H1 (cell line): ENCODE results near the gene CASZ1. TPM values are rescaled to one million over a fixed set of nuclear protein-coding genes. Genes with fewer than 3 reads are reported as not detected.

Experiments
- ASH2L ChIP-seq: fragments of 200-600, 300-600 bp; sonication (generic); IDR thresholded peaks from one replicate; pipeline ENCODE4 v1.7.1; 2017; ENCODE audit warnings: low read length
- BACH1 ChIP-seq: IDR thresholded peaks from 2 replicates; pipeline ENCODE4 v1.6.1; 2012; ENCODE audit warnings: low read length, improper control_type of control experiment
- BRCA1 ChIP-seq: IDR thresholded peaks from 2 replicates; pipeline ENCODE4 v1.6.1; 2012; ENCODE audit warnings: low read depth, low read length, improper control_type of control experiment
- CHD7 ChIP-seq: fragments of 300-600 bp; sonication (generic); IDR thresholded peaks from 2 replicates; pipeline ENCODE4 v1.7.1; 2012; ENCODE audit warnings: low read length, moderate library complexity, mild to moderate bottlenecking, inconsistent platforms; ENCODE audit not compliant: insufficient replicate concordance
- JUND ChIP-seq: IDR thresholded peaks from 2 replicates; pipeline ENCODE4 v1.6.1; 2011; ENCODE audit warnings: mild to moderate bottlenecking, improper control_type of control experiment, low read length
- POU5F1 ChIP-seq: IDR thresholded peaks from 2 replicates; pipeline ENCODE4 v1.6.1; 2011; ENCODE audit warnings: low read depth, mild to moderate bottlenecking, low read length, moderate library complexity
- RNF2 ChIP-seq: fragments of 200-900, 300-1000 bp; sonication (generic); IDR thresholded peaks from 2 replicates; pipeline ENCODE4 v1.7.1; 2016; ENCODE audit warnings: borderline replicate concordance, low read depth, mild to moderate bottlenecking, antibody characterized with exemption, low read length; ENCODE audit not compliant: poor library complexity, severe bottlenecking; ENCODE audit errors: missing control alignments
- SAP30 ChIP-seq: fragments of 300-600 bp; sonication (generic); IDR thresholded peaks from 2 replicates; pipeline ENCODE4 v1.7.1; 2012; ENCODE audit warnings: low read length, moderate library complexity, mild to moderate bottlenecking, inconsistent platforms; ENCODE audit not compliant: insufficient read depth, insufficient replicate concordance
- SRF ChIP-seq: IDR thresholded peaks from 2 replicates; pipeline ENCODE4 v1.6.1; 2011; ENCODE audit warnings: mild to moderate bottlenecking, low read depth, low read length, moderate library complexity
- ZNF274 ChIP-seq: IDR thresholded peaks from 2 replicates; pipeline ENCODE4 v1.7.0; 2012; ENCODE audit warnings: low read length, borderline replicate concordance; ENCODE audit errors: extremely low read depth
- polyA plus RNA-seq, 7 experiments: library from polyadenylated mRNA; depleted of rRNA in 3 of 7; stranded (reverse) in 5 of 7; unstranded in 2 of 7; fragments of >200 nt in 5 of 7; fragments of 200-250 nt in 2 of 7; gene quantifications; 1 replicate in 5 of 7; 2 replicates in 1 of 7; 4 replicates in 1 of 7; pipeline versions ENCODE4 v1.2.1 to v1.2.3, GENCODE V29; 2011 to 2013; ENCODE audit warnings: missing spikeins in 2 of 7, mixed read lengths in 2 of 7
- total RNA-seq: library from RNA; stranded (reverse); fragmentation: NEBNext Ultra II Directional; extraction: Animal tissue kit (Norgen Biotek cat#: 25700); gene quantifications from 2 replicates; pipeline ENCODE4 v1.2.1, GENCODE V29; 2021

Gene CASZ1
- total and polyA plus RNA-seq, 2 of the 8 experiments (the other 6 are each of a cell fraction or from before 2014, with no cell fraction given): 4.4 to 7.7 TPM

GRCh38 chr1:10773851-10774614 lies 22.4 kb downstream of the CASZ1 start (continued):
- TF ChIP-seq CHD7: no peak
- no peak for TF ChIP-seq ASH2L
- TF ChIP-seq SRF: no peak
- TF ChIP-seq BACH1: no peak
- TF ChIP-seq ZNF274: no peak
- TF ChIP-seq POU5F1: no peak
- no peak for TF ChIP-seq JUND
- no peak for TF ChIP-seq RNF2
- TF ChIP-seq BRCA1: no peak
- TF ChIP-seq SAP30: no peak
